HK-2 (cell line): ENCODE measurements around the gene MICALL2.

Experiments
- DNase-seq: peaks from one replicate; pipeline ENCODE4 v3.0.0-alpha.2; 2018; ENCODE audit not compliant: unreplicated experiment

MICALL2 gene

DNA sequence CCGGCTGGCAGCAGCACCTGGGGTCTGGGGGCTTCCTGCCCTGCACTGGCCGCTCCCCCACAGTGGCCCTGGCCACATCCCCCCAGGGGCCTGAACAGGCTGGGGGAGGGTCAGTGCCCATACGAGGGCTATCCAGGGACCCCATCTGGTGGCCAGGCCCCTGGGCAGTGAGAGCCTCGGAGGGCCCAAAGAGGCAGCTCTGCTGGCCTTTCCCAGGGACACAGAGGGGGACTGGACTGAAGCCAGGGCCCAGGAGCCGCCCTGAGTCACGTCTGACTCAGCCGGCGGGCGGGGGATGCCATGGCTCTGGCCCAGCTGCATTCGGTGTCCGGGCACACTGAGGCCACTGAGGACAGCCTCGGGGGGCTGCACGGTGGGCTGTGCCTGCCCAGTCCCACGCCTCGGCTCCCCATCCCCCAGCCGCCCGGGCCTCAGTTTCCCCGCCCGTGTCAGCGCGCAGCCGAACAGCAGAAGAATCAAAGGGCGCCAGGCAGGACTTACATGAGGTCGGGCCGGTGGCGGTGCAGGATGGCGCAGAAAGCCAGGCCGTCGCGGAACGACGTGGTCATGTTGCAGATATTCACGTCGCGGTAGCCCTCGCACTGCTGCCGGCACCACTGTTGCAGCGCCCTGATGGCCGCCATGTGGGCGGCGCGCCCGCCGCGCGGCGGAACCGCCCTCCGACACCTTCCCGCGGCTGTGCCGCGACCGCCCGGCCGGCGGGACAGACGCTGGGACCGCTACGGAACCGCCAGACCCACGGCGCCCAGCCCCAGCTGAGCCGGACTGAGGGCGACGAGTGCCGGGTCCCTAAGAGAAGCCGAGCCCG is at the start of gene MICALL2:
TSS of gene MICALL2 (minus strand) at position 788 of the 829 bp plus-strand sequence. CDS start at position 644, 144 bp downstream.
- DNase-seq: peak; percentile 83

DNA sequence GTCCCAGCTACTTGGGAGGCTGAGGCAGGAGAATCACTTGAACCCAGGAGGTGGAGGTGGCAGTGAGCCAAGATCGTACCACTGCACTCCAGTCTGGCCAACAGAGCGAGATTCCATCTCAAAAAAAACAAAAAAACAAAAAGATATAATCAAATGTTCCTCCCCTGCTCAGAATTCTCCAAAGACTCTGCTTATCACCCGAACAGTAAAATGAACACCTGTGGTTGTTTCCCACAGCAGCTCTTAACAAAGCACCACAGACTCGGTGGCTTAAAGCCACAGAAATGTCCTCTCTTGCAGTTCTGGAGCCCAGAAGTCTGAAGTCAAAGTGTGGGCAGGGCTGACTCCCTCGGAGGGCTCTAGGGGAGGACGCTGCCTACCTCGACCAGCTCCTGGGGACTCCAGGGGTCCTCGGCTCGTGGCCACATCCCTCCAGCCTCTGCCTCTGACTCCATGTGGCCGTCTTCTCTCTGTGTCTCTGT is 49.0 kb upstream of the MICALL2 start:
- no peak for DNase-seq

GRCh38 chr7:1505731-1506550 is 46.7 kb upstream of the MICALL2 start:
- DNase-seq: no peak

DNA sequence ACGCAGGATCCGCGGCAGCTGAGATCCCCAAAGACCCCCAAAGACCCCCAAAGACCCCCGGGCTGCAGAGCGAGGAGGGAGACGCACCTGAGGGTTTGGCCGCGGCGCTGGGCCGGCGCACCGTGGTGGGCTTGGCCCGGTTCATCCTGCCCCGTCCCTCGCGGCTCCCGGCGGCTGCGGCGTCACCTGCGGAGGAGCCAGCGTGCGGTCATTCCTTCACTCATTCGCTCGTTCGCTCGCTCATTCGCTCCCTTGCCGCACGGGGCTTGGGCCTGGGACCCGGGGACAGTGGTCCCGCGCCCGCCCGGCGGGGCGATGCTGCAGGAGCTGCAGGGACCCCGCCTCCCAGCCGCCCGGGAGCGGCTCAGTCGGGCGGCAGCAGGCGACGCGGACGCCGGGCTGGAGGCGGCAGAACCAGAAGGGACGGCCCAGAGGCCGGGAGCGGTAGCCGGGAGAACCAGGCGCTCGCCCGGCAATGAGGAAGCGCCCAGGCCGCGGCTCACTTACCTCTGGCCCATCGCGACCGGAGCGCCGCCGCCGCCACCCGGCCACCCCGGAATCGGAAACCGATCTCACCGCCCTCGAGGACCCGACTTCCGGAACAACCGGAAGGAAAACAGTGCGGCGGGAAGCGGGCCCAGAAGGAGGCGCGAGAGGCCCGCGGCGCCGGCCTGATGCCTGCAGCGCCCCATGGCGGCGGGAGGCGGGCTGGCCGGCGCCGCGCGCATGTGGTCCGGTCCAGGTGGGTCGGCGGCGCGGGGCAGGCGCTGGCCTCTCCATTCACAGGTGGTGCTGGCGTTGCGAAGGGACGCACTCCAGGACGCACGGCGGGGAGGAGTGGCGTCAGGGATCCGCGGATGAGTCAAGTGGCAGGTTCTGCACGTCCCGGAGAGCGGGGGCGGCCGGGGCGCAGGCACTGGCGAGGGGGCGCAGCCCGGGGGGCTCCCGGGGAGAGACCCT is 44.8 kb upstream of the MICALL2 start, which contains the start of gene INTS1:
TSS of gene INTS1 (minus strand) at position 574 of the 960 bp plus-strand sequence. CDS start at position 145, 429 bp downstream.
- DNase-seq: peak; percentile 94

DNA sequence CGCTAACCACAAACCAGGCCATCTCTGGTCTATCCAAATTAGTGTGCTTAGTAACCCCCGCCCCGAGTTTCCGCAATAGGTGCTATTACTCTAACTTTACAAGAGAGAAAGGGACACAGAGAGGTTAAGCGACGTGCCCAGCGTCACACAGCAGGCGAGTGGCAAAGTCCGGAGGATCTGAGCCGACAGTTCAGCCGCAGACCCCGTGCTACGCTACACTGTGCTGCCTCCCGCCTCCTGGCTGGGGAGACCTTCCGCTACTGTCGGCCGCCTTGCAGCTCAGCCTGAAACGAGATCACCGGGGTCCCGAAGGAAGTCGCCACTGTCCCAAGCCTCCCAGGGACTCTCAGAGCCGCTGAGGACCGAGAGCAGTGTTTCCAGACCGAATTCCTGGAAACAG is 44.1 kb upstream of the MICALL2 start:
- DNase-seq: no peak

DNA sequence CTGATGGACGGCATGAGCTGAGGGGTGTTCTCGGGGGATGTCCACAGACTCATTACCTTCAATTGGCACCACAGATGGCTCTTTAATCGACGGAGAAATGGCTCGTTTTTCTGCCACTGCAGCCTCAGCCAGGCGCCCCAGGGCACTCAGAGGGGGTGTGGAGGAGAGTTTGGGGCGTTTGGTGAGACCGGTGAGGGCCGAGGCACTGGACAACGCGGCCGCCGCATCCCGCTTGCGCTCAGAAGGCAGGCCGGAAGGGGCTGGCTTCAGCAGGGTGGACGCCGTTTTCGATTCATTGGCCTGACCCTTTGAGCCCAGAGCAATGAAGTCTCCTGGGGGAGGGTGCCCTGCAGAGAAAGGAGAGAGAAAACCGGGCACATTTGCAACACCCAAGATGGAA is 43.6 kb upstream of the MICALL2 start:
- DNase-seq: no peak

- DNase-seq: no peak
Measured at GRCh38 chr7:1501487-1502270, 42.4 kb upstream of the MICALL2 start.

DNA sequence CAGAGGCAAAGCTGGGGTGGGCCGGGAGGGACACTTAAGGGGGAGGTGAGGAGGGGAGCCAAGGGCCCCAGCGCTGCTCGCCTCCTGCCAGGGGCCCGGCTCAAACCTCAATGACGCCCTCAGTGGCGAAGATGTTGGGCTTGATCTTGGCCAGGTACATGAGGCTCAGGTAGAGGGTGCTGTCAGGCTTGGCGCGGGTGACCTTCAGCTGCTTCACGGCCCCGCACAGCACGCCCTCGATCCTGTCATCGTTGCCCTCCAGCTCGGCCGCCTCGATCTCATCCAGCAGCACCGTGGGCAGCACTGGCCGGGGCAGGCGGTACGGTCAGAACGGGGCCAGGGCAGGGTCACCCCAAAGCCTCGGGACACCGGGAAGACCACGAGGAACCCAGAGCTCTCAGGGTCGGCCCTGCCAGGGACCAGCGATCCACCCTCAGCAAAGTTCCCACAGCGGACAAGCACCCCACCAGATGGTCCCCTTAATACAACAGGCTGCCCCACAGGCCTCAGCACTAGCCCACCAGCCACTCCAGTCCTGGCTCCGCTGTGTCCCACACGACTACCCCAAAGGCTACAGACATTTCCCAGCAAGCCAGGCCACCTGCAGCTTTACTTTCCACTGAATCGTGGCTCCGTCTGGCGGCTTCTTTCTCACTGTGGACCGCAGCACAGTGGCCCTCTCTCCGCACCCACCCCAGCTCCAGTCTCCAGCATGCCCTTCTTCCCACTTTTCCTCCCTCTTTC is 41.0 kb upstream of the MICALL2 start:
- no peak for DNase-seq

DNA sequence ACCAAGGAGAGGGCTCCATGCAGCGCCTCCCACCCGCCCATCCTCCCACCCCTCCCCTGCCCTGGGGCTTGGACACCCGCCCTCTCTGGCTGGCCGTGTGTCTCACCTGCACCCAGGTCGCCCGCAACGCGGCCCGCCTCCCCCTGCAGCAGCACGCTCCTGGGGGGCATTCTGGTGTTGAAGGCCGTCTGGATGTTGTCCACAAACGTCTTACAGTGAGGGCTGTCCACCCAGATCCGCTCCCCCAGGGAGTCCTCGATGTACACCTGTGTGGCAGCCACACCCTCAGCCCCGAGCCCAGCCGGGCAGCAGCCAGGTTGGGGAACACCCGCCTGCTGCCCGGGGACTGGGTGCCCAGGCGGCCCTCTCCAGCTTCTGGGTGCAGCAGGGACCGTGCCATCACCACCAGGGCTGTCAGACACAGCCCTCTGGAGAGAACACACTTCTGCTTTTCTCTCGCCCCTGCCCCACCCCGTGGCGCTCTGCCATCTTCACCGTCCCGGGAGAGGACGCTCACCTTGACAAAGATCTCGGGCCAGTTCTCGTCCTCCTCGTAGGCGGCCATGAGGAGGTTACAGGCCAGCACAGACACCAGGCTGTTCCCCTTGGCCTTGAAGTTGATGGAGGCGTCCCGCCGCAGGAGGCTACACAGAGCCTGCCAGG is 40.2 kb upstream of the MICALL2 start:
- DNase-seq: no peak

- DNase-seq: no peak
Measured at GRCh38 chr7:1498370-1499305, 39.4 kb upstream of the MICALL2 start.

DNA sequence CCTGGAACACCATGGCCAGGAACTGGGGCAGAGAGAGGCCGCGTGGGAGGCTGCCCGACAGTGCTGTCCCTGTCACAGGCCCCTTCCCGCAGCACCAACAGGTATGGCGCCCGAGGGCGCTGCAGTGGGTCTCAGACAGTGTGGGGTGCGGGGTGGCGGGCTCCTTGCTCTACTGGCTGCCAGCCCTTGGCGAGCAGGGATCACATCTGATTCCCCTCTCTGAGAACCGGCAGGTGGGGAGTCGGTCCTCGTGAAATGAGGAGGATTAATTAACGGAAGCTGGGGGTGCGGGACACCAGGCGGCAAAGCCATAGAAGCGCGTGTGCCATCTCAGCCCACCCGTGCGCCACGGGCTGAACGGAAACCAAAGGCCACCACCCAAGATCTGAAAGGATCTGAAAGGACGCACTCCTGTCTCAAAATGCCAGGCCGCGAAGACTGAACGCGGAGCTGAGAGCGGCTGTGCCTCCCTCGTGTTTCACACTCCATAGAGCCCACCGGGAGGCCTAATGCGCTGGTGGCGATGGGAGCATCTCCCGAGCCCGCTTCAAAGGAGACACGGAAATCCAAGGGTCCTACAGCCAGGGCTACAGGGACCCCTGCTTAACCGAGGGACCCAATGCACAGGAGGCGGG is 38.1 kb upstream of the MICALL2 start:
- no peak for DNase-seq

DNA sequence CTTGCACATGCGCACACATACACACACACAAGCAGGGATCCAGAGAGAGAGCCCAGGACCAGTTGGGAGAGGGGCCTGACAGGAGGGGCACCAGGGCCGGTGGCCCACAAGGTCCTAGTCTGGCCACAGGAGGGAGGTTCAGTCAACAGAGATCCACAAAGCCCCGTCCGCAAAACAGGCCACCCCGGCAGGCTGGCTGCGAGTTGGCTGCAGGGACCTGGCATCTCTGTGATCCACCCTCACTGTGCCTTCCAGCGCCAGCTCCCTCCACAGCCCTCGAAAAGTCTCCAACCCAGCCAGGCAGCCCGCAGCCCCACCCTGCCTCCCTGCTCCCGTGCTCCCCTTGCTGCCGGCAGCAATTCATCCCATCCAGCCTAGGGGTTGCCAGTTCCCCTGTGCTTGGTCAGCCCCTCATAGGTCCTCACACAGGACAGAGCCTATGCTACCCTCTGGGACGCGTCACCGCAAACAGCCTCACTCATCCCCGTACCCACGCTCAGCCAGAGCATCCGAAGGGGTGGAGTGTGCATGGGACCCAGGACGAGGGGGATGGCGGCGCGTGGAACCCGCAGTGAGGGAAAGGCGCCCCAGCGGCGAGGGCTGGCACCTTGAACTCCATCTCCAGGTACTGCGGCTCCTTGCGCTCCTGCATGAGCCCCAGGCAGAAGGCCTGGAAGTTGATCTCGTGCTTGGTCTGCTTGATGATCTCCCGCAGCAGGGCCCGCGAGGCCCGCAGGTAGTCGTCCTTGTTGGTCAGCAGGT is 37.4 kb upstream of the MICALL2 start:
- no peak for DNase-seq

GRCh38 chr7:1495564-1496242 is 36.4 kb upstream of the MICALL2 start:
- no peak for DNase-seq

- no peak for DNase-seq
Measured at GRCh38 chr7:1494866-1495563, 35.7 kb upstream of the MICALL2 start.

GRCh38 chr7:1494447-1494846 is 35.2 kb upstream of the MICALL2 start:
- DNase-seq: no peak

GRCh38 chr7:1493571-1493970 is 34.3 kb upstream of the MICALL2 start:
- no peak for DNase-seq
